NCI-H446 treated with DMSO at 0.1 percent for 48 hours (cell line): ENCODE measurements around the gene IL6ST.

ENCODE experiments used
- DNase-seq: peaks from one replicate; lab custom pipeline; 2025; lab: John Stamatoyannopoulos, UW

The IL6ST gene

GRCh38 chr5:55920784-55921183 lies 74.0 kb downstream of the IL6ST start:
- no peak for DNase-seq

GRCh38 chr5:55919625-55920024 lies 75.1 kb downstream of the IL6ST start:
- DNase-seq: no peak

GRCh38 chr5:55918087-55919035 lies 76.4 kb downstream of the IL6ST start:
- no peak for DNase-seq

GRCh38 chr5:55917402-55918086 lies 77.2 kb downstream of the IL6ST start:
- DNase-seq: no peak

- no peak for DNase-seq
Observed at GRCh38 chr5:55916986-55917385, 77.8 kb downstream of the IL6ST start.

- DNase-seq: no peak
Observed at GRCh38 chr5:55915783-55916182, 79.0 kb downstream of the IL6ST start.

GRCh38 chr5:55914971-55915370 lies 79.8 kb downstream of the IL6ST start:
- no peak for DNase-seq

- DNase-seq: no peak
Observed at GRCh38 chr5:55913466-55914413, 81.0 kb downstream of the IL6ST start.

GRCh38 chr5:55911784-55912653 lies 82.7 kb downstream of the IL6ST start:
- DNase-seq: no peak

- no peak for DNase-seq
Observed at GRCh38 chr5:55908804-55909203, 86.0 kb downstream of the IL6ST start.

GRCh38 chr5:55907927-55908326 lies 86.8 kb downstream of the IL6ST start:
- DNase-seq: no peak

GRCh38 chr5:55905251-55905650 lies 89.5 kb downstream of the IL6ST start:
- DNase-seq: no peak

GRCh38 chr5:55904152-55904551 lies 90.6 kb downstream of the IL6ST start:
- DNase-seq: no peak

- DNase-seq: no peak
Observed at GRCh38 chr5:55903121-55903701, 91.6 kb downstream of the IL6ST start.

- no peak for DNase-seq
Observed at GRCh38 chr5:55902696-55903095, 92.1 kb downstream of the IL6ST start.

GRCh38 chr5:55900776-55901175 lies 94.0 kb downstream of the IL6ST start:
- DNase-seq: no peak

- no peak for DNase-seq
Observed at GRCh38 chr5:55900068-55900467, 94.7 kb downstream of the IL6ST start.

- no peak for DNase-seq
Observed at GRCh38 chr5:55899344-55899743, 95.4 kb downstream of the IL6ST start.

GRCh38 chr5:55897905-55898304 lies 96.9 kb downstream of the IL6ST start:
- DNase-seq: peak; percentile 30

GRCh38 chr5:55897206-55897894 lies 97.4 kb downstream of the IL6ST start:
- DNase-seq: no peak
